ENCODE data around the gene SKAP1.

DNA sequence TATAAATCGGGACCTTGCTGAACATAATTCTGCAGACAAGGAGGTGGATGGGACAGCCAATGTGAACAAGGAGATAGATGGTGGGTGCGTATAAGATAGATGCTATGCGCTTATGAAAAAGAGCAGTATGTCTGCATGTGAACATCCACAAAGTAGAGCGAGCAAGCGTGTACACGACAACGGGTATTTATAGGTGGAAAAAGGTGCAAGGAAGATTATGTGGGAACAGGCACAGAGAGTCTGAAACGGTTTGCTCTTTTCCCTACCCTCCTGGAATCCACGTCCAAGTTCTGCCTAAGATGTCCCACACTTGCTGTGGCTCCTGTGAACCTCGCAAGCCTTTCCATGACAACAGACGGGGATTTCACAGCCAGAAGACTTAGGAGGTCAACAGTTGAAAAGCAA, 279.4 kb downstream of the SKAP1 start:
- TF ChIP-seq, protein P1, sequence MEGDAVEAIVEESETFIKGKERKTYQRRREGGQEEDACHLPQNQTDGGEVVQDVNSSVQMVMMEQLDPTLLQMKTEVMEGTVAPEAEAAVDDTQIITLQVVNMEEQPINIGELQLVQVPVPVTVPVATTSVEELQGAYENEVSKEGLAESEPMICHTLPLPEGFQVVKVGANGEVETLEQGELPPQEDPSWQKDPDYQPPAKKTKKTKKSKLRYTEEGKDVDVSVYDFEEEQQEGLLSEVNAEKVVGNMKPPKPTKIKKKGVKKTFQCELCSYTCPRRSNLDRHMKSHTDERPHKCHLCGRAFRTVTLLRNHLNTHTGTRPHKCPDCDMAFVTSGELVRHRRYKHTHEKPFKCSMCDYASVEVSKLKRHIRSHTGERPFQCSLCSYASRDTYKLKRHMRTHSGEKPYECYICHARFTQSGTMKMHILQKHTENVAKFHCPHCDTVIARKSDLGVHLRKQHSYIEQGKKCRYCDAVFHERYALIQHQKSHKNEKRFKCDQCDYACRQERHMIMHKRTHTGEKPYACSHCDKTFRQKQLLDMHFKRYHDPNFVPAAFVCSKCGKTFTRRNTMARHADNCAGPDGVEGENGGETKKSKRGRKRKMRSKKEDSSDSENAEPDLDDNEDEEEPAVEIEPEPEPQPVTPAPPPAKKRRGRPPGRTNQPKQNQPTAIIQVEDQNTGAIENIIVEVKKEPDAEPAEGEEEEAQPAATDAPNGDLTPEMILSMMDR (IDR thresholded peaks at IDR 0.05) = no peak
- TF ChIP-seq POLR2AphosphoS5 (IDR thresholded peaks at IDR 0.05) = no peak
- TF ChIP-seq POLR2A (IDR thresholded peaks at IDR 0.05) = no peak

Measured in upper lobe of left lung (tissue), 4 donors.